Measurements from ENCODE around the gene ZBTB7C.

ZBTB7C gene

DNA sequence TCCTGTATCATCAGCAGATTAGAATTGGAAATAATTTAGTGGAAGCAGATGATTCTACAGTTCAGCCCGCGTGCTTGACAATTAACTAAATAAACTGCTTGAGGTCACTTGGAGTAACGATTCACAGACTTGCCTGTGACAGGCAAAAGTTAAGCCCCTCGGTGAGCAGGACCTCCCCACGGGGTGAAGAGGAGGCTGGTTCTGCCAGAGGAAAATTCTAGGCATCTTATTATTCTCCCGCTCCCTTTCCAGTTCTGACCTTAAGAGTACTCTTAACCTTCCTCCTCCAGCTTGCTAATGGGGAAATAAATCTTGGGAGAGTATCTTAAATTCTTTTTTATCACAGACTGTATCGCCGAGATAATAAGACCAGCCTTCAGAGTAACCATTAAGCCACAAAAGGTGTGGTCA is 309.0 kb downstream of the ZBTB7C start:
- no peak for DNase-seq (ENCODE audit: extremely low spot score)
- ChIA-PET POLR2A (no interaction called here), CTCF (interaction anchor here (0.5 kb wide), 1 partner anchor 1168 kb away, joined by 3 read pairs; no protein-coding TSS in a partner anchor)
- TF ChIP-seq LEF1 (IDR thresholded peaks at IDR 0.05; ENCODE audit: borderline replicate concordance) (no peak), ARNT (IDR thresholded peaks at IDR 0.05) (no peak), L3MBTL2 (conservative IDR thresholded peaks at IDR 0.05) (no peak), TARDBP (IDR thresholded peaks at IDR 0.05) (no peak), FOXM1 (IDR thresholded peaks at IDR 0.05; ENCODE audit: borderline replicate concordance) (no peak), FOXK2 (IDR thresholded peaks at IDR 0.05) (no peak), NFRKB (IDR thresholded peaks at IDR 0.05) (no peak), HDGF (IDR thresholded peaks at IDR 0.05; ENCODE audit: borderline replicate concordance) (no peak), ELF4 (IDR thresholded peaks at IDR 0.05) (no peak), ZNF384 (IDR thresholded peaks at IDR 0.05) (no peak), SUZ12 (IDR thresholded peaks at IDR 0.05) (no peak), FOXA1 (IDR thresholded peaks at IDR 0.05) (no peak), CTBP1 (IDR thresholded peaks at IDR 0.05; ENCODE audit: borderline replicate concordance) (no peak), SP1 (IDR thresholded peaks at IDR 0.05) (no peak), BHLHE40 (IDR thresholded peaks at IDR 0.05; ENCODE audit: borderline replicate concordance) (no peak)
- TF ChIP-seq, protein P1, sequence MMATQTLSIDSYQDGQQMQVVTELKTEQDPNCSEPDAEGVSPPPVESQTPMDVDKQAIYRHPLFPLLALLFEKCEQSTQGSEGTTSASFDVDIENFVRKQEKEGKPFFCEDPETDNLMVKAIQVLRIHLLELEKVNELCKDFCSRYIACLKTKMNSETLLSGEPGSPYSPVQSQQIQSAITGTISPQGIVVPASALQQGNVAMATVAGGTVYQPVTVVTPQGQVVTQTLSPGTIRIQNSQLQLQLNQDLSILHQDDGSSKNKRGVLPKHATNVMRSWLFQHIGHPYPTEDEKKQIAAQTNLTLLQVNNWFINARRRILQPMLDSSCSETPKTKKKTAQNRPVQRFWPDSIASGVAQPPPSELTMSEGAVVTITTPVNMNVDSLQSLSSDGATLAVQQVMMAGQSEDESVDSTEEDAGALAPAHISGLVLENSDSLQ (IDR thresholded peaks at IDR 0.05) = no peak

DNA sequence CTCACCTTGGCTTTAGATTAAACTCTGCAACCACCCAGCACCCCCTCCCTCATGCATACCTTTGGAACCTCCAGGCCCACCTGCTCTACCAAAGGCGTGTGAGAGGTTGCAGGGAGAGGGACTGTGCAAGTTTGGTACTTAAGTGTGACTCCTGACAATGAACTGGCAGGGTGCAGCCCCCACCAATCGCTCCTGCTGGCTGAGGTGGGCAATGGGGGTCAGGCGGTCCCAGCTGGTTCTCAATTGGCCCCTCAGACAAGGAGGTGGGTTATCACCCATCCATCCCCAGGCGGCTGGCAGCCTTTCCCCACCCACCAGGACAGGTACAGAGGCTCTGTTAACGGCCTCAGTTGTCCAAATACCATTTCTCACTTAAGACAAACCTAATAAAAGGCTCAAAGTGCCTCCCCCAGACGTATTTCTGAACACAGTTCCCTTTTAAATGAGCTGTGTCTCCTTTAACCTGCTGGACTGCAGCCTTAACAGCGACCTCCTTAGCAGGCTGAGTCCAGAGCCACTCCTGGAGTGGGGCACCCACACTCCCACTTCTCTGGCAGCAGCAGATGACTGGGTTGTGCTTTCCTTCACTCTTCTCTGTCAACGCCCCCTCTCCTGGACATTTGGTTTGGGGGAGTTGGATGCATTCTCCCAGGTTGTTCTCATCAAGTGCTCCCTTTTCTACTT is 309.6 kb downstream of the ZBTB7C start:
- DNase-seq (ENCODE audit: extremely low spot score) = no peak
- no peak for TF ChIP-seq LEF1 (IDR thresholded peaks at IDR 0.05; ENCODE audit: borderline replicate concordance)
- no peak for TF ChIP-seq BHLHE40 (IDR thresholded peaks at IDR 0.05; ENCODE audit: borderline replicate concordance)
- no peak for TF ChIP-seq CTBP1 (IDR thresholded peaks at IDR 0.05; ENCODE audit: borderline replicate concordance)
- TF ChIP-seq TARDBP (IDR thresholded peaks at IDR 0.05) = no peak
- TF ChIP-seq ELF4 (IDR thresholded peaks at IDR 0.05) = no peak
- no peak for TF ChIP-seq FOXM1 (IDR thresholded peaks at IDR 0.05; ENCODE audit: borderline replicate concordance)
- no peak for TF ChIP-seq FOXA1 (IDR thresholded peaks at IDR 0.05)
- TF ChIP-seq ARNT (IDR thresholded peaks at IDR 0.05) = no peak
- TF ChIP-seq HDGF (IDR thresholded peaks at IDR 0.05; ENCODE audit: borderline replicate concordance) = no peak
- no peak for TF ChIP-seq NFRKB (IDR thresholded peaks at IDR 0.05)
- TF ChIP-seq, protein P1 (IDR thresholded peaks at IDR 0.05) = no peak
- no peak for TF ChIP-seq FOXK2 (IDR thresholded peaks at IDR 0.05)
- TF ChIP-seq ZNF384 (IDR thresholded peaks at IDR 0.05) = no peak
- TF ChIP-seq L3MBTL2 (conservative IDR thresholded peaks at IDR 0.05) = no peak
- TF ChIP-seq SP1 (IDR thresholded peaks at IDR 0.05) = no peak
- no peak for TF ChIP-seq SUZ12 (IDR thresholded peaks at IDR 0.05)
- POLR2A ChIA-PET = no interaction called here
- CTCF ChIA-PET = interaction anchor here (0.5 kb wide), 1 partner anchor 1168 kb away, joined by 3 read pairs; no protein-coding TSS in a partner anchor

DNA sequence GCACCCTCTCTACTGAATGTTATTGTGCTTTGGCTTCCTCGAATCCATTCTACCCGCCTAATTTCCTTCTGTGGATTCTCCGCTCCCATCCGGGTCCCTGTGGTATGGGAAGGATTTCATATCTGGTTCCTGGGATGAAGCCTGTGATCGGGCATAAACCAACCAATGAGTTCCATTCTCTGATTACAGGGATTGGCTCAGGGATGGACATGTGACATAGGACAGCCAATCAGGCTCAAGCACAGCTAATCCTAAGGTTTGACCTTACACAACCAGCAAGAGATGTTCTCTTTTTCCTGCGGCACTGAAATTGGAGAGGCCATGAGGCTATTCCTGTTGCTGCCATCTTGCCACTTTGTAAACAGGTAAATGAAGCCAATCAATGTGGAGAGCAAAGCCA is 310.6 kb downstream of the ZBTB7C start:
- ChIA-PET CTCF (no interaction called here), POLR2A (no interaction called here)
- DNase-seq (ENCODE audit: extremely low spot score) = no peak
- TF ChIP-seq L3MBTL2 (conservative IDR thresholded peaks at IDR 0.05) = no peak
- TF ChIP-seq FOXK2 (IDR thresholded peaks at IDR 0.05) = no peak
- TF ChIP-seq SUZ12 (IDR thresholded peaks at IDR 0.05) = no peak
- no peak for TF ChIP-seq SP1 (IDR thresholded peaks at IDR 0.05)

DNA sequence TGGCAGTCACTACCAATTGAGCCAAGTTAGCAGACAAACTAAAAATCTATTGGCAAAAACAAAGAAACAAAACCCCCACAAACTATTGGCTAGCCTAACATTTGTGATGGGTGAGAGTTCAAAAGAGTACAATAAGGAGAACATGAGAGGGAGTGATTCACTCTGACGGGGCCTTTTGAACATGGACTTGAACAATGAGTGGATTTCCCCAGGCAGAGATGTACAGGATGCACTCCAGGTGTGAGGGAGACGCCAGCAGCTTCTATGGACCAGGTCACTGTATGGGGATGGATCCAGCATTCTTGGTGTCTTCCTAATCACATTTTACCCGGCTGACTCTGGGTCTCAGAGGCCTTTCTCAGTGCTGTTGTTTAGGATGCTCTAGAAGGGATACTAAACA is 311.2 kb downstream of the ZBTB7C start:
- TF ChIP-seq NFRKB (IDR thresholded peaks at IDR 0.05) = no peak
- no peak for TF ChIP-seq BHLHE40 (IDR thresholded peaks at IDR 0.05; ENCODE audit: borderline replicate concordance)
- no peak for TF ChIP-seq LEF1 (IDR thresholded peaks at IDR 0.05; ENCODE audit: borderline replicate concordance)
- TF ChIP-seq CTBP1 (IDR thresholded peaks at IDR 0.05; ENCODE audit: borderline replicate concordance) = no peak
- TF ChIP-seq SUZ12 (IDR thresholded peaks at IDR 0.05) = no peak
- TF ChIP-seq, protein P1 (IDR thresholded peaks at IDR 0.05) = no peak
- TF ChIP-seq FOXA1 (IDR thresholded peaks at IDR 0.05) = no peak
- no peak for TF ChIP-seq ZNF384 (IDR thresholded peaks at IDR 0.05)
- TF ChIP-seq SP1 (IDR thresholded peaks at IDR 0.05) = no peak
- TF ChIP-seq FOXM1 (IDR thresholded peaks at IDR 0.05; ENCODE audit: borderline replicate concordance) = no peak
- no peak for TF ChIP-seq TARDBP (IDR thresholded peaks at IDR 0.05)
- no peak for TF ChIP-seq L3MBTL2 (conservative IDR thresholded peaks at IDR 0.05)
- TF ChIP-seq FOXK2 (IDR thresholded peaks at IDR 0.05) = no peak
- POLR2A ChIA-PET = no interaction called here
- CTCF ChIA-PET = no interaction called here
- no peak for DNase-seq (ENCODE audit: extremely low spot score)

DNA sequence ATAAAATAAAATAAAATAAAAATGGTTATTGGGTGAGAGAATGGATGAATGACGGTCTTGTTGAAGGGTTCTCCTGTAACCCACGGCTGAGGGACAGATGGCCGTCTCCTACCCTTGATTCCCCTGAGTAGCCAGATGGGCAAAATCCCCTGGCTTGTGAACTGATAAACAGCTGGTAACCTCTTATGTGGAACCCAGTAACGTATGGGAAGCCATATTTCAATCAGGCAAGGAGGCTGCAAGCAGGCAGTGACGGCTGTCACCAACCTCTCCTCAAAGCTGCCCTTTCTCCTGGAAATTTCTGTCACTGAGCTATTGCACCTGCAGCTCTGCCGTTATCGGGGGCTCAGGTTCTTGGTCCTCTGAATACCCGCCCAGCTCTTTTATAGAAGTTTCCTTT is 313.5 kb downstream of the ZBTB7C start:
- DNase-seq (ENCODE audit: extremely low spot score) = no peak
- ChIA-PET CTCF (no interaction called here), POLR2A (no interaction called here)
- no peak for TF ChIP-seq BHLHE40 (IDR thresholded peaks at IDR 0.05; ENCODE audit: borderline replicate concordance)
- TF ChIP-seq NFRKB (IDR thresholded peaks at IDR 0.05) = no peak
- no peak for TF ChIP-seq HDGF (IDR thresholded peaks at IDR 0.05; ENCODE audit: borderline replicate concordance)
- no peak for TF ChIP-seq L3MBTL2 (conservative IDR thresholded peaks at IDR 0.05)
- no peak for TF ChIP-seq FOXM1 (IDR thresholded peaks at IDR 0.05; ENCODE audit: borderline replicate concordance)
- TF ChIP-seq FOXA1 (IDR thresholded peaks at IDR 0.05) = no peak
- TF ChIP-seq SUZ12 (IDR thresholded peaks at IDR 0.05) = no peak
- no peak for TF ChIP-seq ARNT (IDR thresholded peaks at IDR 0.05)
- no peak for TF ChIP-seq LEF1 (IDR thresholded peaks at IDR 0.05; ENCODE audit: borderline replicate concordance)
- TF ChIP-seq SP1 (IDR thresholded peaks at IDR 0.05) = no peak
- TF ChIP-seq FOXK2 (IDR thresholded peaks at IDR 0.05) = no peak
- no peak for TF ChIP-seq ELF4 (IDR thresholded peaks at IDR 0.05)
- TF ChIP-seq CTBP1 (IDR thresholded peaks at IDR 0.05; ENCODE audit: borderline replicate concordance) = no peak
- TF ChIP-seq, protein P1 (IDR thresholded peaks at IDR 0.05) = no peak
- TF ChIP-seq TARDBP (IDR thresholded peaks at IDR 0.05) = no peak
- no peak for TF ChIP-seq ZNF384 (IDR thresholded peaks at IDR 0.05)
